NCI-H748 (cell line): ENCODE results near the gene RABGAP1L.

Experiments used
- DNase-seq: peaks from one replicate; lab custom pipeline; 2025; ENCODE audit not compliant: unreplicated experiment; lab: John Stamatoyannopoulos, UW

The RABGAP1L gene

GRCh38 chr1:174975764-174976163, 816.4 kb downstream of the RABGAP1L start:
- DNase-seq, result no peak

- DNase-seq, result no peak
These were observed 817.3 kb downstream of the RABGAP1L start for GRCh38 chr1:174976436-174977108.

GRCh38 chr1:174982971-174983689, 823.8 kb downstream of the RABGAP1L start:
- peak; percentile 35 for DNase-seq

GRCh38 chr1:174984952-174985351, 825.6 kb downstream of the RABGAP1L start:
- no peak for DNase-seq

GRCh38 chr1:174988539-174988938, 829.2 kb downstream of the RABGAP1L start:
- no peak for DNase-seq

GRCh38 chr1:174988986-174989385, 829.7 kb downstream of the RABGAP1L start:
- no peak for DNase-seq

GRCh38 chr1:174989536-174990220, 830.4 kb downstream of the RABGAP1L start:
- no peak for DNase-seq

GRCh38 chr1:174990382-174990999, 831.2 kb downstream of the RABGAP1L start:
- DNase-seq, result peak; percentile 12

GRCh38 chr1:174991473-174991872, 832.2 kb downstream of the RABGAP1L start:
- DNase-seq, result no peak

GRCh38 chr1:174995121-174995520, 835.8 kb downstream of the RABGAP1L start:
- no peak for DNase-seq

GRCh38 chr1:174995916-174996315, 836.6 kb downstream of the RABGAP1L start:
- no peak for DNase-seq

GRCh38 chr1:174996476-174996875, 837.2 kb downstream of the RABGAP1L start:
- DNase-seq, result no peak

GRCh38 chr1:174997041-174997440, 837.7 kb downstream of the RABGAP1L start:
- no peak for DNase-seq

GRCh38 chr1:174998569-174999215, 839.4 kb downstream of the RABGAP1L start:
- peak; percentile 78 for DNase-seq

- peak; percentile 98 for DNase-seq
These were observed 840.1 kb downstream of the RABGAP1L start for GRCh38 chr1:174999216-174999935.

- DNase-seq, result peak; percentile 49
These were observed 840.8 kb downstream of the RABGAP1L start, which contains the start of gene CACYBP for GRCh38 chr1:174999936-175000696. CACYBP (plus strand) TSS chr1:174999947; CDS start chr1:175000181, 234 bp downstream.

GRCh38 chr1:175000697-175001187, 841.4 kb downstream of the RABGAP1L start:
- DNase-seq, result peak; percentile 7

GRCh38 chr1:175002910-175003517, 843.7 kb downstream of the RABGAP1L start:
- DNase-seq, result no peak

- no peak for DNase-seq
These were observed 844.2 kb downstream of the RABGAP1L start for GRCh38 chr1:175003521-175003920.
